AG20443 (cell line): Measurements from ENCODE around the gene BANP.
A peak's percentile ranks its signal among the peaks of the same experiment; 100 is the strongest.
"Not testable (repeated sequence)": the region's sequence is repeated elsewhere in the genome, so short reads cannot be mapped to it uniquely, and the experiment has no call there.

Experiments
- DNase-seq: peaks from one replicate; pipeline ENCODE4 v3.0.0; 2012; ENCODE audit warnings: low spot score, mixed read lengths

Gene BANP

DNA sequence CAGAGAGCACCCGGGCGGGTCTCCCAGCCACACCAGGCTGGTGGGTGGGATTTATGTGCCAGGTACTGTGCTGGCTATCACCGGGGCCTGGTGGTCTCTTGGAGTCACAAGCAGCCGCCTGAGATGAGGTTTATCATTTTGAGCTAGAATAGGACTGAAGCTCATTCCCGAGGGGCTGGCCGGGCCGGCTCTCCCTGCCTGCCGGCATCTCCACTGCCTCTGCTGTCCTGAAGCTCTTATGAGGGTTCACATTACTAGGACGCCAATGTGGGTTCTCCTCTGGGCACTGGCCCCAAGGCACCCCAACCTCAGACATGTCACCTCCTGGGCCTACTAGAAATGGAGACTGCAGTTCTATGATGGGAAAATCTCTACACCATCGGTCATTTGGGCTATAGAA, 137.4 kb downstream of the BANP start:
- not testable (repeated sequence) for DNase-seq

DNA sequence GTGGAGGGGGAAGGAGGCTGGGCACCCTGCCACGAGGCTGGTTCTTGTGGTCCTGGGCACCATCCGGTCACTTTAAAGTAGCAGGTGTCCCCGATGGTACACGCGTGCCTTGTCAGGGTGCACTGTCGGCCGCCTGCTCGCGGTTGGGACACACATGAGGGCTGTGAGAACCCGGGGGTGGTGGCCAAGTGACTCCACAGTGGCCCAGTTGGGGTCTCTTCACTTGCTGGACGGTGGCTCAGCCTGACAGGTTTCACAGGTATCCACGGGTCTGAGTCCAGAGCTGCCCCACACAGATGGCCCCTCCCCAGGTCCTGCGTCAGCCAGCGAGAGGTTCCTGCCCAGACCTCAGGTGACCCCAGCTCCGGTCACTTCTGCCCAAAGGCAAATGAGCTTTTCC, 137.8 kb downstream of the BANP start:
- DNase-seq, result not testable (repeated sequence)

- DNase-seq, result peak; percentile 60
Observed at GRCh38 chr16:88089632-88090376, 138.6 kb downstream of the BANP start.

GRCh38 chr16:88090377-88091175, 139.3 kb downstream of the BANP start:
- DNase-seq, result not testable (repeated sequence)

DNA sequence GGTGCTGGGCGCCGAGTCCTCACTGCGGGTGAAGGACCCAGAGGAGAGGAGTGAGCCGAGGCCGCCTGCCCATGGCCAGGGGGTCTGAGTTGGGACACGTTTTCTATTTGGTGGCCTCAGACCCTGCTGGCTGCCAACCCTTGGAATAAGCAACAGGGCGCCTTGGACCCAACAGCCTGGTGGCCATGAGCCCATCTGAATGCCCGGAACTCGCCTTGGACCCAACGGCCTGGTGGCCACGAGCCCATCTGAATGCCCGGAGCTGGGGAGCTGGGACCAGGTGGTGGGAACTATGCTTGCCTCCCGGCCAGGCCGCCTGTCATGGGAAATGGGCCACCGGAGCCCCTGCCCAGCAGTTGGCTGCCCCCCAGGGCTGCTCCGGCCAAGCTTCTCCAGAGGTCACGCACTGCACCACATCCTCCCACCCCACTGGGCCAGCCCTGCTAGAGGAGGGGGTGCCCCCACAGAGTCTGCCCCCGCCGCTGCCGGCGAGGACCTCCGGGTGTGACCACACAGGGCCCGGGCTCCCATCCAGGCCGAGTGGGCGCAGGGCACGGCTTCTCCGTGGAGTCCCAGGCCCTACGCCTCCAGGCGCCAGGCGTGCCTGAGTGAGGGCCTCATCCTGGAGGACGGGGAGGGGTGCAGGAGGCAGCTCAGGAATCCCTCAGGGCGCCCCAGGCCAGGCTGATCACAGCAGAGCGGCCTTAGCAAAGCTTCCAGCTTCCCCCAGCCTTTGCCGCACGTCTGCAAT, 140.2 kb downstream of the BANP start:
- DNase-seq, result not testable (repeated sequence)

DNA sequence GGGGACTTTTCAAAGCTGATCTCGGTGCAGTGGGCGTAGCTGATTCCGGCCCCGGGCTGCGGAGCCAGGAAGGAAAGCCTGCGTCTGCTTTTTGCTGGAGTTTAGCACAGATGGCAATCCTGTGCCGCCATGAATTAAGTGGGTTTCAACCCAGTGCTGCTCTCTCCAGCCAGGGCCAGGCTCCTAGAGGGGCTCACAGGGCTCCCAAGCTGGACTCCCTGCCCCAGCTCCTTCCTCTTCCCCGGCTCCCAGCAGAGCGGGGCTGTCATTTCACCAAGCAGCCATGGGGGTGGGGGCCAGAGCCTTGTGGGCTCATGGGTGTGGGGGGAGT, 140.7 kb downstream of the BANP start:
- DNase-seq, result not testable (repeated sequence)

- DNase-seq, result not testable (repeated sequence)
Observed at GRCh38 chr16:88092791-88093555, 141.7 kb downstream of the BANP start.

GRCh38 chr16:88093556-88094252, 142.5 kb downstream of the BANP start:
- not testable (repeated sequence) for DNase-seq

DNA sequence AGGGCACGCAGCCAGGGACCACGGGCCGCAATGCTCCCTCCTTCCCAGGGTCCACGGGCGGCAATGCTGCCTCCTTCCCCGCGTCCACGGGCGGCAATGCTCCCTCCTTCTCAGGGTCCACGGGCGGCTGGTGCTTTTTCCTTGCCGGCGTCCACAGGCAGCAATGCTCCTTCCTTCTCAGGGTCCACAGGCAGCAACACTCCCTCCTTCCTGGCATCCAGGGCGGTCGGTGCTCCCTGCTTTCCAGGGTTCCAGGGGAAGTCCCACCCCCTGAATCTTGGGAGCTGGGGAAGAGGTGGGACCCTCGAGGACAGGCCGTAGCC, 143.0 kb downstream of the BANP start:
- DNase-seq, result not testable (repeated sequence)

DNA sequence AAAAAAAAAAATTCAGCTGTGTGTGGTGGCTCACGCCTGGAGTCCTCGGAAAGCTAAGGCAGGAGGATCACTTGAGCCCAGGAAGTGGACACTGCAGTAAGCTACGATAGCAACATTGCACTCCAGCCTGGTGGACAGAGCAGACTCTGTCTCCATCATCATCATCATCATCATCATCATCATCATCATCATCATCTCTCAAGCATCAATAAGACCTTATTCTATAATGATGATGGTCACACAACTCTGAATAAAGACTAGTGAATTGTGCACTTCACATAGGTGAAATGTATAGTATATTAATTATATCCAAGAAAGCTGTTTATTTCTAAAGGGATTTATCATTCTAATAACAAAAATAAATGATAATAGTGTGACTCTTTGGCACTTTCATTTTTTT, 143.7 kb downstream of the BANP start:
- not testable (repeated sequence) for DNase-seq

DNA sequence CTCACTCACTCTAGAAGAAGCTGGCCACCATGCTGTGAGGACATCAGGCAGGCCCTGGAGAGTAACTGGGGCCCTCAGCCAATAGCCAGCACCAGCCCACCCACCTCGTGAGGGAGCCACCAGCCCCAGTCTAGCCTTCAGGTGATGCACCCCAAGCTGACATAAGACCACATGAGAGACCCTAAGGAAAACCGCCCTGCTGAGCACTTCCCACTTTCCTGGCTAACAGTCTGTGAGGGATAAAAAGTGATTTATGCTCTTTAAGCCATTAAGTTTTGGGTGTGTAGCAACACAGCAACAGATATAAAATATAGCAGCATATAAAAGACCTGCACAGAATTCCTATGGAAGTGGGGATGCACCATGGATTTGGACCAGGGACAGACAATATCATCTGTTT, 145.4 kb downstream of the BANP start:
- DNase-seq, result not testable (repeated sequence)

DNA sequence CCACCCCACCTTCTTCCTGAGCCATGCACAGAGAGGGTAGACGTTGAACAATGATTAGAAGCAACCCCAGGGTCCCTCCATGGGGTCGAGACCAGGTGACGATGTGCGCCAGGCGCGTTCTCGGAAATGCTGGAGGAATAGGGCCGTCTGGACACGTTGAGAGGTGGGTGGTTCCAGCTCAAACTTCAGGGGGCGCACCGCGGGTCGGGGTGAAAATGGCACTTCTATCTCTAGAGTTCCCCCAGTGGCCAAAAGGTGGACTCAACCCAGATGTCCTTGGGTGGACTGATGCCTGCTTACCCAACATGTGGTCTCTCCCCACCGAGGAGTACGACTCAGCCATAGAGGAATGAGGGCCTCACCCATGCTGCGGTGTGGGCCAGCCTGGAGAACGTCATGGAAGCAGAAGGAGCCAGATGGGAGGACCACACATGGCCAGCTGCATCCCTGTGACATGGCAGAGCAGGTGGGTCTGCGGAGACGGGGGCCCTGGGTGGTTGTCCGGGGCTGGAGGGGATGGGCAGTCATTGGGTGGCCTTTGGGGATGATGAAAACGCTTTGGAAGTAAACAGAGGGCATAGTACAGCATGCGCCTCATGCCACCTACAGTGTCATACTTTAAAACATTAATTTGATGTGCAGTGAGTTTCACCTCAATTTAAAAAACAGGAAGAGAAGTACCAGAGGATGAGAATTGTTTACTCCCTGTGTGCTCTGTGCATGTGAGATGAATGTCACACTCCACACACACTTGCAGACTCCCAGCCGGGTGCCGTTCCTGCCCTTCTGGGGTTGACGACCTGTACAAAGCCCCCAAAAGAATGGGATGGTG, 147.7 kb downstream of the BANP start:
- DNase-seq, result peak; percentile 86

GRCh38 chr16:88099563-88099890, 148.3 kb downstream of the BANP start:
- DNase-seq, result no peak

- DNase-seq, result not testable (repeated sequence)
Observed at GRCh38 chr16:88099956-88100355, 148.7 kb downstream of the BANP start.

DNA sequence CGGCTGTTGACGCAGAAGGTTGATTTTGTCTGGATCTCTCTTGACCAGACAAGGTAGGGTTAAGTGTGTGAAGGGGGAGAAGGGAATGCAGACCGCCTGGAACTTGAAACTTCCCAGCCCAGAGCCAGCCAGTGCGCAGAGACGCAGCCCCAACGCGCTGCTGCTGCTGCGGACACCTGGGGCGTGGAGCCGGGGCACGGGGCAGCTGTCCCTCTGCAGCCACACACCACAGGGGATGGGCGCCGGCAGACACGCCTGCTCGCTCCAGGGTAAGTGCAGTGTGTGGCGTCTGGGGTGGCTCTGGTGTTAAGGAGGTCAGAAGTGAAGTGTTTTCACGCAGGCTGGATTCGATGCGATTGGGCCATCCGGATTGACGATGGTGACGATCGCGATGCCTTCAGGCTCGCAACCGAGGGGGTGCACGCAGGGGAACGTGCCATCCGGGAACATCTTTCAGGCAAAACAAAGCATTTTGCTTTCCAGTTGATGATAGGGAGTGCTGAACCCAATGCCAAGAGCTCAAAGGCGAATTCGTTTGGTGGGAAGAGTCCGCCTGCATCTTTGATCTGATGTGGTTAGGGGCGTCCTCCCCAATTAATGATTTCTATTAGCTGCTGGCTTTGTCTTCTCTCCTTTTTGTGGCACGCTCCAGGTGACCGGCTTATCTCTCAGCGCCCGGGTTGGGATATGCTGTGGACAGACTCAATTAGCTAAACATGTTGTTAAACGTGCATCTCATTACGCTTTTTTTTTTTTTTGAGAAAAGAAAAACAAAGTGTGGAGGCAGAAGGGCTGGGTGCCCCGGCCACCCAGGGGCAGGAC, 149.8 kb downstream of the BANP start:
- not testable (repeated sequence) for DNase-seq

GRCh38 chr16:88101623-88102105, 150.4 kb downstream of the BANP start:
- not testable (repeated sequence) for DNase-seq

- DNase-seq, result no peak
Observed at GRCh38 chr16:88102597-88102996, 151.4 kb downstream of the BANP start.

GRCh38 chr16:88103011-88103410, 151.8 kb downstream of the BANP start:
- DNase-seq, result no peak

DNA sequence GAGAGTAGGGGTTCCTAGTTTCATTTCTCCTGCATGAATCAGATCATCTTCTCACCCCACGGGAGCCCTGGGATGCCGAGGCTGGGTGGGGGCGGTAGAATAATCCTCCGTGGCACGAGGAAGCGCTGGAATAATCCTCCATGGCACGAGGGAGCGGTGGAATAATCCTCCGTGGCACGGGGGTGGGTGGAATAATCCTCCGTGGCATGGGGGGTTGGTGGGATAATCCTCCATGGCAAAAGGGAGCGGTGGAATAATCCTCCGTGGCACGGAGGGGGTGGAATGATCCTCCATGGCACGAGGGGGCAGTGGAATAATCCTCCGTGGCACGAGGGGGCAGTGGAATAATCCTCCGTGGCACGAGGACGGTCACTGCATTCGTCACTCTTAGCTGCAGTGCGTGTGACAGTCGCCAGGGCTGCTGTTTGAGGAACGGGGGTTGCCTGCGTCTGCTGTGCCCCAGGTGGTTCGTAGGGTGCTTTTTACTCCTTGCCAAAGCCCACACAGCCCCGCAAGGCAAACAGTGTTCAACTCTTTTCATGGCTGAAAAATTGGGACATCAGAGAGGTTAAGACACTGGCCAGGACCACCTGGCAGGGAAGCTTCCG, 152.5 kb downstream of the BANP start:
- no peak for DNase-seq
